HG03442 (cell line): Measurements from ENCODE around the gene OGA.

Source experiments
- ATAC-seq: cut with Tn5 transposase; IDR thresholded peaks from one replicate; pipeline ENCODE4 v1.9.1; 2021; ENCODE audit warnings: mild to moderate bottlenecking, moderate library complexity; ENCODE audit not compliant: unreplicated experiment

The OGA gene

DNA sequence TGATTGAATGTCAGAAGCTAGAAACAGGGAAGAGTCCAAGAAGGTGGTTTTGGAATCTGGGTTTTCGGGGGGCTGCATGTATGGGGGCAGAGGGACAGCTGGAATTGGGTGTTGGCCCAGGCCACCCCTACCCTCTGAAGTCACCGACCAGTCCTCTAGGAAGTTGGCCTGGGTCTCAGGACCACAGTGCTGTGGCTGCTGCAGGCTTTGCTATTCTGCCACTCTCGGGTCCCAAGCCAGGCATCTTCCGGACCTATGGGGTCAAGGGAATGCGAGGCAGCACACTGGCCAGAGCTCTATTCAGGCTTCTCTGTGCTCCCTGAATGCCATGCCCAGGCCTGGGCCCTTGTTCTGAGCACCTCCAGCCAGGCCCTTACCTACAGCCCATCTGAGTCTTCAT is 55.5 kb downstream of the OGA start:
- no peak for ATAC-seq

DNA sequence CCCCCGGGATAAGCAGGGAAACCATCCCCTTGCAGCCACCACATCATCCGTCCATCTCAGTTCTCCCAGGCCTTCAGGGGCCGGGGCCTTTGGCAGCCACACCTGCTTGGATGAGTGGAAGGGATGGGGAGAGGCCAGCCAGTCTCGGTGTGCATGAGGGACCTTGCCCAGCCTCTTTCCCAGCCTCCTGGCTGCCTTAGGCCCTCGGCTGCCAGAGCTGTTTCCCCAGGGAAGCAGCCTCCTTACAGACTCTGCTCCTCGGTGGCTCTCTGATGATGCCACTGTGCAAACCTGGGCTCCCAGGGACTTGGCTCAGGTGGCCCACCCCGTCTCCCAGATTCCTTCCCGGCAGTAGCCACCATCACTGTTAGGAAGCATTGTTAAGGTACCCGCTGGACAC is 57.0 kb downstream of the OGA start:
- no peak for ATAC-seq

DNA sequence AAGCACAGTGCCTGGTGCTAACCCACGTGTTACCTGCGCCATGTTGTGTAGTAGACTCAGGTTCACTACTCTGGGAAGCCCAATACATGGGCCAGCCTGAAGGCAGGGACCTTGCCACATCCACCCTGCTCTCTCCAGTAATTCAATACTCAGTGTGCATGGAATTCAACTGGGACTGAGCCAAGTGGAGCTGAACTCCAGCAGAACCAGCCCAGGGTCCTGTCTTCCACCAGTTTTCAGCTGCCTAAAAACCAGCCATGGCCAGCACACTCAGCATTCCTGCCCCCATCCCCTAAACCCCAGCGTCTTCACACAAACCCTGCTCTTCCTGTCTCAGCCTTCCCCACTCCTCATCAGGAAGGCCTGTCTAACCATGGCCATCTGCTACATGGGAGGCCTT is 57.7 kb downstream of the OGA start:
- no peak for ATAC-seq

DNA sequence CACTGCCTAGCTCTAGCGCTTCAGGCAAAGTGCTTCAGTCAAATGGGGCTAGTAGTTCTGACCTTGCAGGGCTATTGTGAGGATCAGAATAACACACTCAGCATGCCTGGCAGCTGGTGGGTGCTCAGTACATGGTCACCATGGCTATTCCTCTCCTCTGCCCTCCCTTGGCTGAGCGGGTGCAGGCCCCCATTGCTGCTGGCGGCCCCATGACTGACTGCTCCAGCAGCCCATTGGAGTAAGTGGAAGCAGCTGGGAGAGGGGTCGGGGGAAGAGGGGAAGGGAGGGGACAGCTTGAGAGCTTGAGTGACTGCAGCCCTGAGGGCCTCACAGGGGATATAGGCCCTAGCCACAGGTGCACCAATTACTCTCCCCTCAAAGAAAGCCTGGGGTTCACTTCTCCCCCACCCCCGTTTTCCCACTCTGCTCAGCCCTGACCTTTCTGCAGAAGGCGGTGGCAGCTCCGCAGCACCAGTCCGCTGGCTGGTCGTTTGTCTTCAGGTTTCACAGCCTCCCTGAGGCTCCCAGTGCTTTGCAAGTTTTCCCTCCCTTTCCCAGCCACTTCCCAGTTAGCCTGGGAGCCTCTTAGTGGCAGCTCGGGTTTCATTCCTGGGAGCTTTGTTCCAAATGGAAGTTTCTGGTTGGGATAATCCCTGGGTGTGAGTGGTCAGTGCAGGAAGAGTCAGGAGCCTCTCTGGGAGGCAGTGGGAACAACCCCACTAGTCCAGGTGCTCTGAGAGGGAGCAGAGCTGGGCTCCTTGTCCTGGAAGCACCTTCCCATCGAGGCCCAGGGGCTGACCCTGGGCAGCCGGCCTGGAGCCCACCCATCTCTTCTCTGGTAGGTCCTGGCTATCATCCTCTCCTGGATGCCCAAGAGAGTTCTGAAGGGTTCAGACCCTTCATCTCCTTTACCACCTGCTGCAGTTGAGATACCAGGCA is 58.7 kb downstream of the OGA start:
- ATAC-seq, result no peak

DNA sequence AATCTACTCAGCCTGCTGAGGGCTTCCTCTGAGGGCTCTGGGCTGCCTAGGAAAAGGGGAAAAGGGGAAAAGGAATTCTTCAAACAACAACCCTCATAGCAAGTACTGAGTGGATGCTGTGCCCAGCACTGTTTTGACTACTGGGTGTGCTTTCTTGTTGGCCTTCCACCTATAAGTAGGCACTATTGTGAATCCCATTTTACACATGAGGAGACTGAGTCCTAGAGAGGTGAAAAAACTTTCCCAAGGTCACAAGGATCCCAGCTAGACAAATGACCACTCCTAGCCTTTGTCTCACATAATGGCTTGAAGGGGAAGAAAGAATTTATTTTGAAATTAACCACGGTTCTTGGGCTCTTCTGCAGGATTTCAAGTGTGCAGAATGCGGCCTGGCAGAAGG is 59.4 kb downstream of the OGA start:
- no peak for ATAC-seq

DNA sequence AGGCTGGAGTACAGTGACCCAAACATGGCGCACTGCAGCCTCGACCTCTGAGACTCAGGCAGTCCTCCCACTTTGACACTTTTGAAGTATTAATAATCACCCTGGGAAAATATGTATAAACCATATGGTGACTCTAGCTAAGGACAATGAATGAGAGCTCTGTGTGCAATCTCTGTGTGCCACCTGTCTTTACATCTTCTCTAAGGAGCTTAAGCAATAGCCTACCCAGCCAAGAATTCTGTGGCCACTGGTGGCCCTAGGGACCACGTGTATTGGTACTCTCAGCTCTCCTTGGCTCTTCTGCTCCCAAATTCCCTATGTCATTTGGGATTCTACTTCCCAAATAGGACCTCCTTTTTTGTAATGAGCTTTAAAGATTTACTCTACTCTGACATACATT is 66.0 kb downstream of the OGA start:
- no peak for ATAC-seq

DNA sequence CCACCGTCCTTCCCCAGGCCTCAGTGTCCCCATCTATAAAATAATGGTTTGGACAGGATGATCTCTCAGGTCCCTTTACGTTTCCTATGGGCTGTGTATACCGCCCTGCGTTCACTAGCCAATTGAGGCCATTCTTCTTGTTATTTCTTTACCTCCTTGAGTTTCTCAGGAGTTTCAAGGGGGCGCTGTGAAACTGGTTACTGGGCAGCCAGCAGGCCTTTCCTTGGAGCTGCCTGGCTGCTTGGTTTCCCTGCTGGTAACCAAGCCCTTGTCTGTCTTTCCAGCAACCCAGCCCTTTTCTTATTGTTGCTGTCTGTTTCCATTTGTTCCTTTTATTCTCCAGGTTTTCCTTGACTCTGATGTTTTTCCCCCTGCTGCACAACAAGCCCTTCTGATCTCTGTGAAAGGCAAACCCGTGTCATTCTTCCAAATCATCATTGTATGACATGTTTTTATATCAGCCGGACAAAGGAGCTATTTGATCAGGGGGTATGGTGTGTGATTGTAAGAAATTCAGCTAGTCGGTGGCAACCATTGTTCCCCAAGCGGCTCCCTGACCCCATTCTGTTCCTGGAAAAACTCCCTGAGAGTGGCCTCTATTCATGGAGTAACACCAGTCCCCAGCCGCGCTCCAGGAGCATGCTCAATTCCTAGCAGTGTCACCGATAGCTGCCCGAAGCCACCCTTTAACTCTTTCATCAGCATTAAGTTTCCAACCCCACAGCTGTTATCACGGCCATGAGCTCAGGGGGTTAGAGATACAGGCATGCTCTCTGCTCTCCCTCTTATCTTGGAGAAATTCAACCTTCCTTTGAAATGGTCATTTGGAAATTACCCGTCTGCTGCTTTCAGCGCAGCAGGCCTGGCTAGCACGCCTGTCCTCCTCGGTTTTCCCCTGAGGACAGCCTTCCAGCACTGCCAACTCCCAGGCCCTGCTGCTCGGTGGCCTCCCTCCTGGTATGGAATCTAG is 68.9 kb downstream of the OGA start:
- no peak for ATAC-seq

DNA sequence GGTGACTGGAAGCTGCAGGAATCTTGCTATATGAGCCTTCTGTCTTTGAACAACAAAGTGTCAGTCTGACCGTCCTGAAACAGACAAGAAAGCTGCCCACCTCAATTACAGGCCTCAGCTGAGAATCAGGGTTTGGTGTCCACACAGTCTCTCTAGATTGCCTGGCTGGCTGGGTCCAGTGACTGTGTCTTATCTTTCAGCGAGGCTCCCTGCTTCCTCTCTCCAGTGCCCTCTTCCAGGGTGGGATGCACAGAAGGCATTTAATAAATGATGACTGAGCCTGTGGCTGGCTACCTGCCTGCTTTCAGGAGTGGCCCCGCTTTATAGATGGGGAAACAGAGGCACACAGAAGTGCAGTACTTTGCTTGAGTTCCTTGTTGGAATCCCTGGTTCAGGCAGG is 69.7 kb downstream of the OGA start:
- ATAC-seq, result no peak

DNA sequence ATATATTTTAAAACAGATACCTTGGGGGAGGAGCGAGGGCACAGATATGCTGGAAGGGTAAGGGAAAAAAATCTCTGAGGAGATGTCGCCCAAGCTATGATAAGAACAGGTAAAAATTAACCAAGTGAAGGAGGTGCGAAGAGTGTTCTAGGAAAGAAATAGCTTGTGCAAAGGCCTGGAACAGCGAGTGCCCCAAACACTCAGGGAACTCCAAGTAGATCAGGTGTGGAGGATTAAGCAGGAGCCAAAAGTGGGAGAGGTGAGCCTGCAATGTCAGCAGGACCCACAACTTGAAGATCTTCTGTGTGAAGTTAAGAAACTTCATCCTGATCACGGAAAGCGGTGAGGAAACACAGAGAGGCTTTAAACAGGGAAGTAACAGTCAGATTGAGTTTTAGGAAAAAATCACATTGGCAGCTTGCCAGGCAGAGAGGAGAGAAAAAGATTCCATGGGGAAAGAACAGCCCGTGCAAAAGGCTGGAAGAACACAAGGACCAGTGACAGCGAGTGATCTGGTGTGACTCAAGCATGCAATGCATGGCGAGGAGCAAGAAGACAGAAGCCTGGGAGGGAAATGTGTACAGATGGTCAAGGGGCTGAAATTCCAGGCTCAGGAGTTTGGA is 73.1 kb downstream of the OGA start:
- no peak for ATAC-seq

DNA sequence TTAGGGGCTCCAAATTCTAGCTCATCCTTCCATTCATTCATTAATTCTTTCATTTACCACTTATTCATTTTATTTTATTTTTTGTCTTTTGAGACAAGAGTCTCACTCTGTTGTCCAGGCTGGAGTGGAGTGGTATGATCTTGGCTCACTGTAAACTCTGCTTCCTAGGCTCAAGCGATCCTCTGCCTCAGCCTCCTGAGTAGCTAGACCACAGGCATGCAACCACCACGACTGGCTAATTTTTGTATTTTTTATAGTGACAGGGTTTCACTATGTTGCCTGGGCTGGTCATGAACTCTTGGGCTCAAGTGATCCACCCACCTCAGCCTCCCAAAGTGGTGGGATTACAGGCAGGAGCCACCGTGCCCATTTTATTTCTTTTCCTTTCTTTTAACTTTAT is 74.0 kb downstream of the OGA start:
- no peak for ATAC-seq

DNA sequence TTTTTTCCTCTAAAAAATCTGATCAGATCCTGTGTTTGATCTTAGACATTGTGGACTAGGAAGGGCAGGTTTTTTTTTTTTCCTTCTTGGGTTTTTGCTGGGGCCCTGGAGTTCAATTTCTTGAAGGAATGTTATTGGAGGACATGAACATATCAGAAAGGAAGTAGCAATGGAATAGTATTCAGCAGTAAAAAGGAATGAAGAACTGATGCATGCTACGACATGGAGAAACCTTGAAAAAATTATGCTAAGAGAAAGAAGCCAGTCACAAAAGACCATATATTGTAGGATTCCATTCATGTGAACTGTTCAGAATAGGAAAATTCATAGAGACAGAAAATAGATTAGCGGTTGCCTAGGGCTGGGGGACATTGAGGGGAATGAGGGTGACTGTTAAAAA is 76.3 kb downstream of the OGA start:
- ATAC-seq, result no peak

DNA sequence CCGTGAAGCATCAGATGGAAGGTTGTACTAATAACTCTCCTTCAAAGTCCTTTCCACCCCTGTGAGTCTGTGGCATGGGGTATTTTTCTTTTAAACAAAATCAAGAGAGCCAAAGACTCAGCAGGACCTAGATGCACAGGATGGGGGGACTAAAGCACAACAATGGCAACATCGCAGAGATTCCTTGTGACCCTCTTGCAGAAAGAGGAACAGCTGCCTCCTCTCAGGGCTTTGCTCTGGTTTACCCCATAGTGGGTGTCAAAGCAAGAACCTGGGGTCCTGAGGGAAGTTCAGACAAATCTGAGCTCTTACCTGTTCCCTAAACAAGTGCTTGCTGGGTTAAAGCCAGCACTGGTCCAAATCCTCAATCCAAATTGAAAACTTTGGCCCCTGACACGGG is 81.6 kb downstream of the OGA start:
- ATAC-seq, result no peak
